SK-N-MC (cell line): ENCODE results near the gene ZC3H4.

Source experiments
- EZH2 ChIP-seq: fragments of 200-600 bp; sonication (generic); IDR thresholded peaks from one replicate; pipeline ENCODE4 v1.6.1; 2017; ENCODE audit warnings: antibody characterized with exemption
- FOXP2 ChIP-seq: optimal IDR thresholded peaks from 2 replicates; pipeline ENCODE3; 2011; ENCODE audit warnings: mild to moderate bottlenecking, moderate library complexity; ENCODE audit not compliant: insufficient read depth; ENCODE audit errors: extremely low read length, control extremely low read depth
- POLR2AphosphoS5 ChIP-seq: IDR thresholded peaks from 2 replicates; pipeline ENCODE4 v1.6.1; 2012; ENCODE audit warnings: mild to moderate bottlenecking, low read depth, low read length, borderline replicate concordance

GRCh38 chr19:47018923-47019322 is 94.7 kb downstream of the ZC3H4 start:
- TF ChIP-seq POLR2AphosphoS5 = no peak
- no peak for TF ChIP-seq EZH2
- no peak for TF ChIP-seq FOXP2
